GM12878 (cell line): Measurements from ENCODE around the gene SLC25A44. TPM values are rescaled to one million over a fixed set of nuclear protein-coding genes. Genes with fewer than 3 reads are reported as not detected.

Source experiments
- CBX5 ChIP-seq: sonication (generic); IDR thresholded peaks from 2 replicates; pipeline ENCODE4 v1.6.1; 2016; ENCODE audit warnings: low read depth, moderate library complexity, mild to moderate bottlenecking, inconsistent platforms
- CHD2 ChIP-seq: IDR thresholded peaks from 2 replicates; pipeline ENCODE4 v1.6.1; 2011; ENCODE audit warnings: low read depth, low read length, improper control_type of control experiment, borderline replicate concordance
- CHD4 ChIP-seq: fragments of 200-600 bp; sonication (generic); IDR thresholded peaks from 2 replicates; pipeline ENCODE4 v1.6.1; 2016; ENCODE audit warnings: mild to moderate bottlenecking
- E2F4 ChIP-seq: IDR thresholded peaks from 2 replicates; pipeline ENCODE4 v1.6.1; 2012; ENCODE audit warnings: low read depth, low read length, improper control_type of control experiment
- EED ChIP-seq: sonication (generic); IDR thresholded peaks from 2 replicates; pipeline ENCODE4 v1.6.1; 2016; ENCODE audit warnings: antibody characterized with exemption, low read depth
- ETV6 ChIP-seq, 2 experiments: fragments of 450-650 bp in 1 of 2; IDR thresholded peaks in 1 of 2; conservative IDR thresholded peaks in 1 of 2; 2 replicates each; pipeline ENCODE4 v1.6.1; 2014; ENCODE audit warnings: antibody characterized with exemption in 1 of 2, borderline replicate concordance in 1 of 2, low read depth in 1 of 2, mild to moderate bottlenecking in 1 of 2, moderate library complexity in 1 of 2
- EZH2 ChIP-seq: IDR thresholded peaks from 2 replicates; pipeline ENCODE4 v1.6.1; 2012; ENCODE audit warnings: low read depth, mild to moderate bottlenecking, control low read depth, inconsistent platforms, low read length, borderline replicate concordance; ENCODE audit not compliant: control insufficient read depth
- KLF5 ChIP-seq: fragments of 450-650 bp; IDR thresholded peaks from 2 replicates; pipeline ENCODE4 v1.6.1; 2014; ENCODE audit warnings: mild to moderate bottlenecking; ENCODE audit not compliant: partially characterized antibody
- MTA3 ChIP-seq: IDR thresholded peaks from 2 replicates; pipeline ENCODE4 v1.6.1; 2012; ENCODE audit warnings: low read length, inconsistent platforms, borderline replicate concordance
- MYB ChIP-seq: fragments of 150-350 bp; IDR thresholded peaks from 2 replicates; pipeline ENCODE4 v1.6.1; 2014; ENCODE audit warnings: mild to moderate bottlenecking, low read depth, low read length, borderline replicate concordance
- MYC ChIP-seq: IDR thresholded peaks from 2 replicates; pipeline ENCODE4 v1.6.1; 2011; ENCODE audit warnings: mild to moderate bottlenecking, low read length, moderate library complexity, inconsistent platforms; ENCODE audit not compliant: insufficient read depth, insufficient replicate concordance, insufficient read length, severe bottlenecking
- NFYA ChIP-seq: IDR thresholded peaks from 2 replicates; pipeline ENCODE4 v1.6.1; 2011; ENCODE audit warnings: low read depth, mild to moderate bottlenecking, low read length, improper control_type of control experiment, borderline replicate concordance
- NKRF ChIP-seq: fragments of 450-650 bp; conservative IDR thresholded peaks from 2 replicates; pipeline ENCODE4 v1.6.1; 2017; ENCODE audit warnings: mild to moderate bottlenecking, moderate library complexity
- POLR2A ChIP-seq: IDR thresholded peaks from 2 replicates; pipeline ENCODE4 v1.6.1; 2011; ENCODE audit warnings: low read depth, mild to moderate bottlenecking, low read length
- POLR2AphosphoS2 ChIP-seq: IDR thresholded peaks from 2 replicates; pipeline ENCODE4 v1.6.1; 2011; ENCODE audit warnings: low read depth, mild to moderate bottlenecking, low read length, improper control_type of control experiment, moderate library complexity
- POLR2AphosphoS5 ChIP-seq: IDR thresholded peaks from 2 replicates; pipeline ENCODE4 v1.6.1; 2011; ENCODE audit warnings: mild to moderate bottlenecking, low read length, inconsistent platforms
- PRDM15 ChIP-seq: fragments of 450-650 bp; formaldehyde crosslinking; IDR thresholded peaks from 2 replicates; pipeline ENCODE4 v1.4.0; 2020; ENCODE audit warnings: mild to moderate bottlenecking, moderate library complexity
- SIN3A ChIP-seq: IDR thresholded peaks from 2 replicates; pipeline ENCODE4 v1.6.1; 2012; ENCODE audit warnings: low read depth, low read length, improper control_type of control experiment
- SUZ12 ChIP-seq: fragments of 200-600 bp; sonication (generic); IDR thresholded peaks from one replicate; pipeline ENCODE4 v1.6.1; 2018; ENCODE audit warnings: antibody characterized with exemption, mild to moderate bottlenecking; ENCODE audit not compliant: unreplicated experiment
- TCF12 ChIP-seq: IDR thresholded peaks from 2 replicates; pipeline ENCODE4 v1.6.1; 2011; ENCODE audit warnings: low read depth, mild to moderate bottlenecking, low read length
- ZNF207 ChIP-seq: fragments of 450-650 bp; IDR thresholded peaks from 2 replicates; pipeline ENCODE4 v1.6.1; 2014; ENCODE audit warnings: antibody characterized with exemption, mild to moderate bottlenecking, borderline replicate concordance
- polyA plus RNA-seq, 11 experiments: library from polyadenylated mRNA; depleted of rRNA in 4 of 11; unstranded in 6 of 11; stranded (reverse) in 5 of 11; fragments of >200 nt; fragmentation: Nextera tagmentation in 4 of 11; fragmentation: Illumina TruSeq in 1 of 11; extraction: Ambion mirVana in 4 of 11; extraction: Trizol in 1 of 11; gene quantifications; 1 replicate in 1 of 11; 2 replicates in 10 of 11; pipeline versions ENCODE4 v1.2.1 to v1.2.3, GENCODE V29; 2011 to 2016; ENCODE audit warnings: inconsistent platforms in 2 of 11, missing spikeins in 2 of 11, low read depth in 1 of 11
- total RNA-seq, 4 experiments: library from RNA; depleted of rRNA in 3 of 4; stranded (reverse); fragments of >200 nt in 3 of 4; fragmentation: Illumina TruSeq in 1 of 4; extraction: Trizol in 1 of 4; gene quantifications; 2 replicates each; pipeline versions ENCODE4 v1.2.1 to v1.2.3, GENCODE V29; 2013 to 2021
- TF ChIP-seq, protein P1 (sequence below): fragments of 450-650 bp; IDR thresholded peaks from 2 replicates; pipeline ENCODE4 v1.6.1; 2016; ENCODE audit warnings: mild to moderate bottlenecking

SLC25A44 gene
- total and polyA plus RNA-seq, 10 of the 15 experiments (the other 5 are each of a cell fraction or from before 2014, with no cell fraction given) = 7.1 to 43.3 (median 30.4) TPM

- no peak for TF ChIP-seq ETV6 (conservative IDR thresholded peaks at IDR 0.05 in 1 of 2, IDR thresholded peaks at IDR 0.05 in 1 of 2; ENCODE audit: borderline replicate concordance in 1 of 2, low read depth in 1 of 2)
- TF ChIP-seq KLF5 = no peak
- TF ChIP-seq, protein P1, sequence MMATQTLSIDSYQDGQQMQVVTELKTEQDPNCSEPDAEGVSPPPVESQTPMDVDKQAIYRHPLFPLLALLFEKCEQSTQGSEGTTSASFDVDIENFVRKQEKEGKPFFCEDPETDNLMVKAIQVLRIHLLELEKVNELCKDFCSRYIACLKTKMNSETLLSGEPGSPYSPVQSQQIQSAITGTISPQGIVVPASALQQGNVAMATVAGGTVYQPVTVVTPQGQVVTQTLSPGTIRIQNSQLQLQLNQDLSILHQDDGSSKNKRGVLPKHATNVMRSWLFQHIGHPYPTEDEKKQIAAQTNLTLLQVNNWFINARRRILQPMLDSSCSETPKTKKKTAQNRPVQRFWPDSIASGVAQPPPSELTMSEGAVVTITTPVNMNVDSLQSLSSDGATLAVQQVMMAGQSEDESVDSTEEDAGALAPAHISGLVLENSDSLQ = no peak
- no peak for TF ChIP-seq CBX5
- TF ChIP-seq SUZ12 = no peak
- no peak for TF ChIP-seq EZH2
- no peak for TF ChIP-seq PRDM15 (CRISPR knock-in tag)
- TF ChIP-seq ZNF207 = no peak
- 0 out of 2 replicates have a peak, but pooled peaks have one; percentile 32 for TF ChIP-seq POLR2AphosphoS5
- TF ChIP-seq CHD2 = no peak
- no peak for TF ChIP-seq NFYA
- TF ChIP-seq MTA3 = no peak
- TF ChIP-seq POLR2AphosphoS2 = peak; percentile 48; the same call in 1 of the 2 replicates
- no peak for TF ChIP-seq MYC
- TF ChIP-seq NKRF = no peak; the same call in 1 of the 2 replicates
- no peak for TF ChIP-seq MYB
- no peak for TF ChIP-seq CHD4
- TF ChIP-seq EED = no peak
- TF ChIP-seq SIN3A = no peak
- no peak for TF ChIP-seq E2F4
- TF ChIP-seq POLR2A = peak; percentile 74; the same call in 1 of the 2 replicates
- TF ChIP-seq TCF12 = 0 out of 2 replicates have a peak, but pooled peaks have one; percentile 2
Measured at GRCh38 chr1:156245451-156246232, 51.7 kb downstream of the SLC25A44 start (continued).
